Measurements from ENCODE around the gene ICAM5. TPM values are rescaled to one million over a fixed set of nuclear protein-coding genes. Genes with fewer than 3 reads are reported as not detected.
"Not testable (repeated sequence)": the region's sequence is repeated elsewhere in the genome, so short reads cannot be mapped to it uniquely, and the experiment has no call there.

The ICAM5 gene
- polyA plus RNA-seq, 3 donors from 2014 or later: not detected

DNA sequence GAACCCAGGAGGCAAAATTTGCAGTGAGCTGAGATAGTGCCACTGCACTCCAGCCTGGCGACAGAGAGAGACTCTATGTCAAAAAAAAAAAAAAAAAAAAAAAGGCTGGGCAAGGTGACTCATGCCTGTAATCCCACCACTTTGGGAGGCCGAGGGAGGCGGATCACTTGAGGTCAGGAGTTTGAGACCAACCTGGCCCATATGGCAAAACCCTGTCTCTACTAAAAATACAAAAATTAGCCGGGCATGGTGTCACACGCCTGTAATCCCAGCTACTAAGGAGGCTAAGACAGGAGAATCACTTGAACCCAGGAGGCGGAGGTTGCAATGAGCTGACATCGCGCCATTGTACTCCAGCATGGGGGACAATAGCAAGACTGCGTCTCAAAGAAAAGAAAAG, 47.0 kb downstream of the ICAM5 start:
- H3K36me3 Mint-ChIP-seq, H3K9me3 Mint-ChIP-seq, DNase-seq: not testable (repeated sequence)
- peaks cover 47 to 51% of the 10 kb centered on the region in 2 donors for H3K4me1 Mint-ChIP-seq
- peak overlapping the region in 1 of 5 donors; percentile 29 for H3K4me3 Mint-ChIP-seq
- H3K27me3 Mint-ChIP-seq (ENCODE audit: low read depth in 3 of 3): peaks cover 4 to 14% (median 6%) of the 10 kb centered on the region in 3 donors
- peak overlapping the region in 1 of 6 donors; percentile 29 for H3K27ac Mint-ChIP-seq

DNA sequence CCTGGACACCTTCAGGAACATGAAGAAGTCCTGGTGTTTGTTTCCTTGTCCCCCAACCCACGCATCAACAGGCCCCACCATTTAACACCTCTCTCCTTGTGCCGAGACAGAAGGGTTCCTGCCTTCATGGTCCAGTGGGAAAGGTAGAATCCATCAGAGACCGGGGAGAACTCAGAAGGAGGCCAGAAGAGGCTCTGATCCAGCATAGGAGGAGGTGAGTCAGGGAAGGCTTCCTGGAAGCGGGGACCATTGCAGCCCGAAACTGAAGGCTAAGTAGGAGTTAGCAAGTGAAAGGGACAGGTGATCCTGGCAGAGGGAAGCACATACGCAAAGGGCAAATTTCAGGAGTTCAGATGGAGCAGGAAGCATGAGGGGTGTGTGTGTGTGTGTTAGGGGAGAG, 49.2 kb downstream of the ICAM5 start:
- peaks cover 0 to 6% (median 3%) of the 10 kb centered on the region in 3 donors for H3K27me3 Mint-ChIP-seq (ENCODE audit: low read depth in 3 of 3)

DNA sequence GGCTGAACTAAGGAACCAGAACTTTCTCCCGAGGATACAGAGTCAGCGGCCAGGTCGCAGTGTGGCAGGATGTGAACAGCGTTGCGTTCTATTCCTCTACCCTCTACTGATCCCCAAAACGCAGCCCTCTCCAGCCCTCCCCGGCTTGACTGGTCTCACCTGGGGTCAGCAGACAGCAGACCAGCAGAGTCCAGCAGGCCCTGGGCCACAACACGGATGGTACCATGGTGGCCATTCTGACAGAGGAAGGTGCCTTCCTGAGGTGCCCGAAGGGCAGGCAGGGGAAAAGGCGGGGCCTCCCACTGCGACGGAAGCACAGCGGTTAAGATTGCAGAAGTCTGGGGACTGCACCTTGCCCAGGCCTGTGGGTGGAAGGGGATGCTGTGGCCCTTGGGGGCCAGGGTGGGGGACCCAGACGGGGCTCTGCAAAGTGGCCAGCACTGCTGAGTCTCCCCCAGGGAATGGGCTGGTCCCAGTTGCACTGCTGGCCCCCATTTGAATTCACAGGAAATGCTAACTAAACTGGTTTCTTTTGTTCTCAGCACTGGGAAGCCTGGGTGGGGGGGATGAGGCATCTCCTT, 49.7 kb downstream of the ICAM5 start, which contains the start of gene ICAM3:
Gene ICAM3 (minus strand): TSS at position 245 of the 581 bp plus-strand sequence. CDS start 10 bp downstream, at position 235.
- H3K4me3 Mint-ChIP-seq: peak within 1 kb of the TSS; percentile 94 to 99 (median 97)
- H3K36me3 Mint-ChIP-seq: no peaks in the 10 kb centered on the region
- peak within 1 kb of the TSS; percentile 93 to 96 (median 95) for H3K27ac Mint-ChIP-seq
- DNase-seq: peak; percentile 47 to 56 (median 47)
- H3K9me3 Mint-ChIP-seq: no peaks in the 10 kb centered on the region
- peaks cover 22 to 27% of the 10 kb centered on the region in 2 donors for H3K4me1 Mint-ChIP-seq
- H3K27me3 Mint-ChIP-seq (ENCODE audit: low read depth in 3 of 3): peaks cover 0 to 6% (median 3%) of the 10 kb centered on the region in 3 donors

More for the DNA sequence above, 49.2 kb downstream of the ICAM5 start:
- Mint-ChIP-seq H3K4me3 (peak overlapping the region; percentile 94 to 99 (median 97)), H3K4me1 (peaks cover 26 to 30% of the 10 kb centered on the region in 2 donors), H3K36me3 (no peaks in the 10 kb centered on the region), H3K27ac (peak overlapping the region; percentile 93 to 96 (median 95)), H3K9me3 (no peaks in the 10 kb centered on the region)
- no peak for DNase-seq

DNA sequence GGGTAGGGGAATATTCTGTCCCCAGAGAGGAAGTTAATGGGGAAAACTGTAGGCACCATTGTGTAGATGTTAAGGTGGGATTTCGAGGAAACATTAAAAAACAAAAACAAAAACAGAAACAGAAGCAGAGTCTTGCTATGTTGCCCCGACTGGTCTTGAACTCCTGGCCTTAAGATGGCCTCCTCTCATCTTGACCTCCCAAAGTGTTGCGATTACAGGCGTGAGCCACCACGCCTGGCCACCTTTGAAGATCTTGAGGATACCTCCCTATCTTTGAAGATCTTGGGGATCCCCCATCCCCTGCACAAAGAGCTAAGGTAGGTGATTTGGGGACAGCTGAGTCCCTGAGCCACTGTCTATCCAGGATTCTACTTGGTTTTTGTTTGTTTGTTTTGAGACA, 50.2 kb downstream of the ICAM5 start:
- Mint-ChIP-seq H3K36me3 (no peaks in the 10 kb centered on the region), H3K27ac (peak overlapping the region; percentile 93 to 96 (median 95)), H3K9me3 (no peaks in the 10 kb centered on the region), H3K4me3 (peak overlapping the region; percentile 94 to 99 (median 97)), H3K27me3 (ENCODE audit: low read depth in 3 of 3) (peaks cover 0 to 6% (median 1%) of the 10 kb centered on the region in 3 donors), H3K4me1 (peaks cover 22 to 27% of the 10 kb centered on the region in 2 donors)
- DNase-seq: no peak

DNA sequence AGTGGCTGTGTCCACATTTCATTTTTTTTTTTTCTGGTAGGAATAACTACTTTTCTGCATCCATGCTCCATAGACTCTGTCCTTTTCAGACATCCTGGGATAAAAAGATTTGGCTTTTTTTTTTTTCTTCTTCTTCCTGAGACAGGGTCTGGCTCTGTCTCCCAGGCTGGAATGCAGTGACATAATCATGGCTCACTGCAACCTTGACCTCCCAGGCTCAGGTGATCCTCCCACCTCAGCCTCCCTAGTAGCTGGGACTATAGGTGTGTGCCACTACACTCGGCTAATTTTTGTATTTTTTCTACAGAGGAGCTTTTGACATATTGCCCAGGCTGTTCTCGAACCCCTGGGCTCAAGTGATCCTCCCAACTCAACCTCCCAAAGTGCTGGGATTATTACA, 53.7 kb downstream of the ICAM5 start:
- H3K9me3 Mint-ChIP-seq: no peaks in the 10 kb centered on the region
- peaks cover 17 to 21% of the 10 kb centered on the region in 2 donors for H3K4me1 Mint-ChIP-seq

DNA sequence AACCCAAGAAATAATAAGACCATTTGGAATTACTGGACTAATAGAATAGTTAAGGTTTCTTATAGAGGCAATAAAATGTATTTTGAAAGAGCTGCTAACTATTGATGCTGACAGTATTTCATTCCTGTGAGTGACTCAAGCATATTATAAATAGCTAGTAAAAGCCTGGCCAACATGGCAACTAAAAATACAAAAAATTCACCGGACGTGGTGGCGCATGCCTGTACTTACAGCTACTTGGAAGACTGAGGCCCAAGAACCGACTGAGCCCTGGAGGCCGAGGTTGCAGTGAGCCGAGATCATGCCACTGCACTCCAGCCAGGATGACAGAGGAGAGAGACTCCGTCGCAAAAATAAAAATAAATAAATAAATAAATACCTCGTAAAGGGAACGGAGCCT, 55.0 kb downstream of the ICAM5 start:
- Mint-ChIP-seq H3K36me3 (no peaks in the 10 kb centered on the region), H3K4me3 (no peak overlapping the region), H3K4me1 (peaks cover 4 to 8% of the 10 kb centered on the region in 2 donors), H3K9me3 (no peaks in the 10 kb centered on the region), H3K27me3 (ENCODE audit: low read depth in 3 of 3) (no peaks in the 10 kb centered on the region), H3K27ac (no peak overlapping the region)
- no peak for DNase-seq

More for the DNA sequence above, 53.7 kb downstream of the ICAM5 start:
- Mint-ChIP-seq H3K4me3 (no peak overlapping the region), H3K36me3 (no peaks in the 10 kb centered on the region), H3K27ac (no peak overlapping the region), H3K27me3 (ENCODE audit: low read depth in 3 of 3) (peaks cover 0 to 6% (median 0%) of the 10 kb centered on the region in 3 donors)
- no peak for DNase-seq

Other genes with a start within 250 kb of the ICAM5 start
- 10 to 100 TPM; 39.4 to 78.4 (median 44.2) TPM for gene SHFL, start 203.6 kb upstream of the ICAM5 start, polyA plus RNA-seq
- 1 to 10 TPM in 2 of 3 donors, under 1 TPM in 1; 0.53 to 1.9 (median 1.2) TPM for gene ANGPTL6, start 187.3 kb upstream of the ICAM5 start, polyA plus RNA-seq
- 10 to 100 TPM; 12.1 to 44.8 (median 18.4) TPM for gene PPAN, start 183.6 kb upstream of the ICAM5 start, polyA plus RNA-seq
- 10 to 100 TPM in 1 of 3 donors, 1 to 10 TPM in 2; 2.6 to 26.7 (median 6.9) TPM for gene P2RY11, start 178.3 kb upstream of the ICAM5 start, polyA plus RNA-seq
- 100 to 1,000 TPM; 334 to 509 (median 485) TPM for gene EIF3G, start 170.1 kb upstream of the ICAM5 start, polyA plus RNA-seq
- 100 to 1,000 TPM in 1 of 3 donors, 10 to 100 TPM in 2; 21.8 to 162 (median 43.3) TPM for gene DNMT1, start 95.0 kb upstream of the ICAM5 start, polyA plus RNA-seq
- gene S1PR2, start 58.6 kb upstream of the ICAM5 start, polyA plus RNA-seq: 1 to 10 TPM in 2 of 3 donors, under 1 TPM in 1; 0.79 to 2.7 (median 1.4) TPM
- gene MRPL4, start 37.7 kb upstream of the ICAM5 start, polyA plus RNA-seq: 10 to 100 TPM; 24.3 to 42.6 (median 27.1) TPM
- gene ICAM1, start 18.8 kb upstream of the ICAM5 start, polyA plus RNA-seq: 10 to 100 TPM in 2 of 3 donors, 1 to 10 TPM in 1; 9.9 to 18.4 (median 18.0) TPM
- gene ICAM4, start 3.0 kb upstream of the ICAM5 start, polyA plus RNA-seq: 1 to 10 TPM in 1 of 3 donors, under 1 TPM in 1, not detected in 1; 0.63 to 1.1 TPM
- 1 to 10 TPM in 1 of 3 donors, under 1 TPM in 1, not detected in 1; 0.48 to 1.9 TPM for gene ZGLP1, start 19.9 kb downstream of the ICAM5 start, polyA plus RNA-seq
- 10 to 100 TPM; 12.5 to 17.8 (median 16.6) TPM for gene FDX2, start 26.1 kb downstream of the ICAM5 start, polyA plus RNA-seq
- gene RAVER1, start 43.6 kb downstream of the ICAM5 start, polyA plus RNA-seq: 10 to 100 TPM in 1 of 3 donors, 1 to 10 TPM in 2; 8.7 to 31.5 (median 9.7) TPM
- 100 to 1,000 TPM; 263 to 292 (median 280) TPM for gene ICAM3, start 49.7 kb downstream of the ICAM5 start, polyA plus RNA-seq
- 100 to 1,000 TPM in 1 of 3 donors, 10 to 100 TPM in 2; 33.6 to 105 (median 40.6) TPM for gene TYK2, start 90.6 kb downstream of the ICAM5 start, polyA plus RNA-seq
- 100 to 1,000 TPM in 1 of 3 donors, 10 to 100 TPM in 2; 46.5 to 100 (median 62.7) TPM for gene CDC37, start 113.6 kb downstream of the ICAM5 start, polyA plus RNA-seq
- gene PDE4A, start 130.6 kb downstream of the ICAM5 start, polyA plus RNA-seq: 10 to 100 TPM; 10.4 to 22.6 (median 11.1) TPM
- gene KEAP1, start 213.4 kb downstream of the ICAM5 start, polyA plus RNA-seq: 10 to 100 TPM; 49.2 to 86.9 (median 71.6) TPM
- 100 to 1,000 TPM; 383 to 659 (median 399) TPM for gene S1PR5, start 227.5 kb downstream of the ICAM5 start, polyA plus RNA-seq